H4 (cell line): ENCODE results near the gene ATXN1. TPM values are rescaled to one million over a fixed set of nuclear protein-coding genes. Genes with fewer than 3 reads are reported as not detected.
"Not testable (repeated sequence)": the region's sequence is repeated elsewhere in the genome, so short reads cannot be mapped to it uniquely, and the experiment has no call there.

Experiments
- DNase-seq: peaks from one replicate; pipeline ENCODE4 v3.0.0-alpha.2; 2015; ENCODE audit warnings: low spot score
- total RNA-seq: library from RNA; depleted of rRNA; stranded (reverse); fragments of >200 nt; shearing (Covaris generic); gene quantifications from 2 replicates; pipeline ENCODE4 v1.2.3, GENCODE V29; 2014

The ATXN1 gene
- total RNA-seq, 1 experiment from 2014 or later, result 18.9 TPM

DNA sequence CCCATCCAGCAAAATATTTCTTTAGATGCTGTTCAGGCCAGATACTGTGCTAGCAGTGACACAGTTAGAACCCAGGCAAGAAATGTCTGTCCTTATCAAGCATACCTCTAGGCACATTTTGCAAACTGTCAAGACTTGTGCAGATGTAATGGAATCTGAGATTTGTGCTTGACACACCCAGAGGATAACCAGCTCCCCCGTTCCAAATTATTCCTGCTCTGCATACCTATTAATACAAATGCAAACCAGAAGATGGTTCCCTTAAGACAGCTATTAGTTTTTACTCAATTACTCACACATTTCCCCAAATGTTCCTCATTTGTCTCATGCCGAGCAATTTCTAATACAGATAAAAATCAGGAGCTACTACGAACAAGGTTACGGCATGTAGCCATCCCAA lies 40.4 kb downstream of the ATXN1 start:
- DNase-seq, result no peak

DNA sequence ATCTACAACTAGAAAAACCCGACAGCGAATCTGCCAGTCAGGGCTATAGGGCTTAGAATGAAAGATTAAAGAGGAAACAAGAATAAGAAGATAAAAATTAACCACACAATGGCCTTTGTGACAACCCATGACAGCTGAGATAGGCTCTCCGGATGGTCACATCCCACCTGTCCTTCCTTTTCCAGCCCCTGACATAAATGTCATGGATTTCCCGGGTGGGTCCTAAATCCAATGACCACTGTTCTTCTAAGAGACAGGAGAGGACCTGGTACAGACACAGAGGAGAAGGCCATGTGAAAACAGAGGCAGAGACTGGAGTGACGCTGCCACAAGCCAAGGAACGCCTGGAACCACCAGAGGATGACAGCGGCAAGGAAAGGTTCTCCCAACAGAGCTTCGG lies 41.8 kb downstream of the ATXN1 start:
- DNase-seq, result no peak

DNA sequence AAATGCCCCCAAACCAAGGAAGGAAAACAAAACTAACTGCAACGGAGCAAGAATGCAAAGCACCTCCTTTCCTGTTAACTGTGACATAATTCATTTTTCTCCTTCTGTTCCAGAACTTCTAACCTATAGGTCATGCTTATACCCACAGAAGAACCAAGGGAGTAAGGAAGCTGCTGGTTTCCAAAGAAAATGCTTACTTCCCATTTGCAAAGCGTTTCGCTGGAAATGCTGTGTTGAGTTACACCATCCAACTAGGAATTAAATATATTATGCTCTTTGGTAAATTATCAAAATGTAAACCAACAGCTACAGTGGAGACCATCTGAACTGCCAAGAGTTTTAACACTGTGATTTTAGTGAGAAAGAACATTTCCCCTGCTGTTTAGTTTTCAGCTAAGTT lies 42.9 kb downstream of the ATXN1 start:
- no peak for DNase-seq

DNA sequence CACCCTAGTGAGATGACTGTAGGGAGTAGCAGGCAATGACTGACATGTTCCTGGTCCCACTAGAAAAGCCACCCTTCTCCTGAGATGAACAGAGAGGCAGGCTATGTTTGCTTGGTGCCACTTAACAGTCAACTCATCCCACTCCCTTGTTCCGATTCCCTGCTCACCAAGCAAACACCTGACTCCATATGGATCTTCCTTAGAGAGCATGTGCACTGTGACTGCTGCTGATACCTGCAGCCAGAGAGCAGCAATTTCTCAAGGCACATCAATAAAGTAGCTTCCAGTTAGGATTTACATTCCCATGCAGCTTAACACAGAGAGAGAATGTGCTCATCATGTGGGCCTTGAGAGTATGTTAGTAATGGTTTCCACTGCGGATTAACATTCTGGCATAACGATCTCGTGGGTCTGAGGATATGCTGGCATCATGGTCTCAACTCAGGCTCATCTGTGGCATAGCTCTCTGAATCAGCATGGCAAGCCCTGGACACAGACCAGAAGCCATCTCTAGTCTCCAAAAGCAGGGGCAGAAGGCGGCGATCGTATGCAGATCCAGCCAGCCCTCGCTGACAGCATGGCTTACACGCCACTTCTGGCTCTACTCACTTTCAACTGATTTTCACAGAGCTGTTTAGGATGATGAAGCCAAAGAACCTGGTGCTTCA lies 43.9 kb downstream of the ATXN1 start:
- DNase-seq, result no peak

DNA sequence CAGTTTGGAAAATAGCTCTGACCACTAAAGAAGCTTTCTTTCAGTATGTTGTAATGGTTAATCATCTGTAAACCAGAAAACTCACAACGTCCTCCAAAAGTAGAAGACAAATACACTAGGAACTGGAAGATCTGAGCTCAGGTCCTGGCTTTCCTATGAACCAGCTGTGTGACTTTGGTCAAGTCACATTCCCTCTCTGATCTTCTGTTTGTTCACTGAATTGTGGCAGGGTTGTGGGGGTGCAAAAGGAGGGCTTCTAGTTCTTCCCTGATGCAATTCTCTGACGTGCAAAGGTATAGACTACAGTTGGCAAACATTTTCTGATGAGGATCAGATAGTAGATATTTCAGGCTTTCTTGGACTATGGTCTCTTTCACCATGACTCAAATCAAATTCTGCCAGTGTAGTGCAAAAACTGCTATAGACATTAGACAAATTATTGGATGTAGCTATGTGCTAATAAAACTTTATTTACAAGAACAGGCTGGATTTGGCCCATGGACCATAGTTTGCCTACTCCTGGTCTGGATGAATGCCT lies 44.9 kb downstream of the ATXN1 start:
- DNase-seq, result no peak

DNA sequence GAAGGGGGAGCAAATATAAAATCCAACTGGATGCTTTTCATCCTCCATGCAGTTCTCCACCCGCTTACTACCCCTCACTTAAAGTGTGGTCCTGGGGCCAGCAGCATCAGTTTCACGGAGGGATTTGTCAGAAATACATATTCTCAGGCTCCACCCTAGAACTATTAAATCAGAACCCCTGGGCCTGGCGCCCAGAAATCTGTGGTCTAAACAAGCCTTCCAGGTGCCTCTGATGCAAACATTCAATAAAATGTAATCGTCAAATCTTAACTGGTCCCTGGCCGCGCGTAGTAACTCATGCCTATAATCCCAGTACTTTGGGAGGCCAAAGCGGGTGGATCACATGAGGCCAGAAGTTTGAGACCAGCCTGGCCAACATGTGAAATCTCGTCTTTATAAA lies 47.7 kb downstream of the ATXN1 start:
- peak; percentile 59 for DNase-seq

DNA sequence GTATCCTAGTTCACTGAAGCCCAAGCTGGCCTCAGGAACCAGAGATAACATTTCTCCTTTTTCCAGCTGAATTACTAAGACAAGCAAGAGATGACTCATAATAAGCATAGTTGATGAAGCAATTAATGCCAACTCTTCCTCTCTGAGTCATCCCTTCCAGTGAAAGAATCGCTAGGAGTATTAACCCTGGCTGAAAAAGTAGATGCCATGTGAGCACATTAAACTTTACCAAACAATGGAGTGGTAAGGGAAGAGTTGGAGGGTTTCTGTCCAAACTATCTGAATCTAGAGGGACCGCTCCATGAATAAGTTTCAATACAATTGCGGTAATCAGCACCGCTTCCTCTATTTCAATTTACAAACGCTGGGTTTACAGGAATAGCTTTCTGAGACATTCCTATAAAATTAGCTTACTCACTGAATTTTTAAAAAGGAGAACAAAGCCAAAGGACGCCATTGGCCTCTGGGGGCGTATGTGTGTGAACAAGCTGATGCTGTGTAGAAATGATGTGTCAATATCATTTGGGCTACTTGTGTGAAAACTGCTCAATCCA lies 48.3 kb downstream of the ATXN1 start:
- peak; percentile 96 for DNase-seq

DNA sequence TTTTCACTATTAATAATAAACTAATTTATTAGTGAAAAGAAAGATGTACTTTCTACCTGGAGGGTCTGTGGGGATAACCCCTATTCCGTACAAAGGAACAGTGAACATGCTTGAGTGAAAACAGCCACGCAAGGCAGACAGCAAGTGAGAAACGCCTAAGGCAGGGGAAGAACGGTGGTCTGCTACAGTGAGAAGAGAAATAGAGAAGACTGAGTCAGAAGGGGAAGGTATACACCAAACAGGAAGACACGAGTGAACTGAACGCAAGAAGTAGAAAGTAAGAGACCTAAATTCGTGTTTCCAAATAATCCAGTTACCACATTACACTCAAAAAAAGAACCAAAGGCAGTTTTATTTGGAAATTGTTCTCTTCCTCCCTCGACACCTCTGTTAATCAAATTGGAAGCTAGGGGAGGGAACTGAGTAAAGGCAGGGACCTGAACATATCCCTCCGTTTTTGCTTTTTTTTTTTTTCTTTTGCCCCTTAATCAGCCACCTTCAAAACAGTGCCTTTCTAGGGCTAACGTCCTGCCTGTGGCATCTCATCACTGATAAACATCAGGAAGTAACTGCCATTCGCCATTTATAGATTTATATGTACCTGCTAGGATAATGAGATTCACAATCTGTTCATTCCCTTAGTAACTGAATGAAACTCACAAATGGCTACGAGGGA lies 48.9 kb downstream of the ATXN1 start:
- DNase-seq, result no peak

DNA sequence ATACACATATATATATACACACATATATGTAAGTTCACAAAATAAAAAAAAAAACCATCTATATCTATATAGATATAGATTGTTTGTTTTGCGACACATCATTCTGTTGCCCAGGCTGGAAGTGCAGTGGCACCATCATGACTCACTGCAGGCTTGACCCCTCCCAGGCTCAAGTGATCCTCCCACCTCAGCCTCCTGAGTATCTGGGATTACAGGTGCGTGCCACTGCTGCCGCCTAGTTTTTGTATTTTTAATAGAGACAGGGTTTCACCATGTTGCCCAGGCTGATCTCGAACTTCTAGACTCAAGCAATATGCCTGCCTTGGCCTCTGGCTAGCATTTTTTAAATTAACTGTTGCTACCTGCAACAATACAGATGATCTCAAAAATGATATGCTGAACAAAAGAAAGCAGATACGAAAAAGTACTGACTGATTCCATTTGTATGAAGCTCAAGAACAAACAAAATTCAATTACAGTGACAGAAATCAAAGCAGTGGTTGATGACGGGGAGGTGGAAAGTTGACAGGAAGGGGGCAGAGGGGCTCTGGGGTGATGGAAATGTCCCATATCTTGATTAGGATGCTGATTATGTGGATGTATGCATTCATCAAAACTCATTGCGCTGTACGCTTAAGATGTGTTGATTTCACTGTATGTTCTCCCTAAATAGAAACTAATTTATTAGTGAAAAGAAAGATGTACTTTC lies 49.6 kb downstream of the ATXN1 start:
- peak; percentile 71 for DNase-seq

DNA sequence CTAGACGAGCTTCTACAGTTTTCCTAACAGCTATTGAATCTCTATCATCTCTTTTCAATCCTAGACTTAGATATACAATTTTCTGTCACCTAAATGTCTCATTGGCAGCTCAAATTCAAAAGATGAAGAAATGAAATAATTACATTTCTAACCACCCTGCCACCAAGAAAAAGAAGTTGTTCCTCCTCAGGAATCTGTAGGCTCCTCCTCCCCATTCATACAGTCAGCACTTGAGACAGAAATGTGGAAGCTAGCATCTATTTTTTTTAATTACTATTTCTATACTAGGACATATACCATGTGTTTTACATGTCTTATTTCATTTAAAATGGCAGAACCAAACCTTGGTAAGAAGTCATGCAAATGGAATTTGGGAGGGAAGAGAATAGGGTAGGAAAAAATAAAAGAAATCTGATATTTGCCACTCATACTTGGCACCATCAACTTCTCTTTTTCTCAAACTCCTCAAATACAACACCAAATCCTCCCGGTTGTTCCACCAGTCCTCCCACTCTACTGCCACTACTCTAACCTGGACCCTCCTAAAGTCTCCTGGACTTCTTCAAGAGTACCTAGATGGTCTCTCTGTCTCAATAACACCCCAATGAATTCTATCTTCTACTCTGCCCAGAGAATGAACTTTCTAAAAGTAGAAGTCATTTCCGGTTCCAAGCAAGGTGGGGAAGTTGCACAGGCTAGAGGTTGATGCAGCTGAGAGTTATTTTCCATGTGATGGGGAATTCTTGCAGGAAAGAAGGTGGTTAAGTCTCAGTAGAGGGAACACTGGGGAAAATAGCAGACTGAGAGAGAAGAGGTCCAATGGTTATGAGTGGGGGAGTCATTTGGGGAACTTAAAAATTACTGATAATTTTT lies 54.1 kb downstream of the ATXN1 start:
- no peak for DNase-seq

DNA sequence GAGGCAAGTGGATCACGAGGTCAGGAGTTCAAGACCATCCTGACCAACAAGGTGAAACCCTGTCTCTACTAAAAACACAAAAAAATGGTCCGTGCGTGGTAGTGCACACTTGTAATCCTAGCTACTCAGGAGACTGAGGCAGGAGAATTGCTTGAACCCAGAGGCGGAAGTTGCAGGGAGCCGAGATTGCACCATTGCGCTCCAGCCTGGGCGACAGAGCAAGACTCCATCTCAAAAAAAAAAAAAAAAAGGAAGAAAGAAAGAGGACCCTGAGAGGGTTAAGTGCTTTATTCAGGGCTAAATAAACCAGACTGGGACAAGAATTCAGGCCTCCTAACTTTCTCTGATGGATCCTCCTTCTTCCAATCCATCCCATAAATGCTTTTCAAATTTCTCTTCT lies 54.8 kb downstream of the ATXN1 start:
- DNase-seq, result not testable (repeated sequence)

DNA sequence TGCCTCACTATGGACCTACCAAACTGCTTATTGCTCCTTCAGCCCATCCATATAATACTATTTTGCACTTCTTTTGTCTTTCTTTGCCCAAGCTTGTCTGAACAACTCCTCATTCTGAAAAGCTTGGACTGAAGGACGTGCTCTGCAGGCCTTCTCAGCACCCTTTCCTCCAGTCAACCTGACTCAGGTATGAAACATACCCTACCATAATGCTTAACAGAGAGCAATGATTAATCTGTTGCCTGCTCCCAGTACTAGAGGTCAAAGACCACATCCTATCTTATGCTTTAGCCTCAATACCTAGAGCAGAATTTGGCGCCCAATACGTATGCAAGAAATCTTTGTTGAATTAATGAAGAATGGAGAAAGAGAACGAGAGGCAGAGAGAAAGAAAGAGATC lies 55.2 kb downstream of the ATXN1 start:
- no peak for DNase-seq

DNA sequence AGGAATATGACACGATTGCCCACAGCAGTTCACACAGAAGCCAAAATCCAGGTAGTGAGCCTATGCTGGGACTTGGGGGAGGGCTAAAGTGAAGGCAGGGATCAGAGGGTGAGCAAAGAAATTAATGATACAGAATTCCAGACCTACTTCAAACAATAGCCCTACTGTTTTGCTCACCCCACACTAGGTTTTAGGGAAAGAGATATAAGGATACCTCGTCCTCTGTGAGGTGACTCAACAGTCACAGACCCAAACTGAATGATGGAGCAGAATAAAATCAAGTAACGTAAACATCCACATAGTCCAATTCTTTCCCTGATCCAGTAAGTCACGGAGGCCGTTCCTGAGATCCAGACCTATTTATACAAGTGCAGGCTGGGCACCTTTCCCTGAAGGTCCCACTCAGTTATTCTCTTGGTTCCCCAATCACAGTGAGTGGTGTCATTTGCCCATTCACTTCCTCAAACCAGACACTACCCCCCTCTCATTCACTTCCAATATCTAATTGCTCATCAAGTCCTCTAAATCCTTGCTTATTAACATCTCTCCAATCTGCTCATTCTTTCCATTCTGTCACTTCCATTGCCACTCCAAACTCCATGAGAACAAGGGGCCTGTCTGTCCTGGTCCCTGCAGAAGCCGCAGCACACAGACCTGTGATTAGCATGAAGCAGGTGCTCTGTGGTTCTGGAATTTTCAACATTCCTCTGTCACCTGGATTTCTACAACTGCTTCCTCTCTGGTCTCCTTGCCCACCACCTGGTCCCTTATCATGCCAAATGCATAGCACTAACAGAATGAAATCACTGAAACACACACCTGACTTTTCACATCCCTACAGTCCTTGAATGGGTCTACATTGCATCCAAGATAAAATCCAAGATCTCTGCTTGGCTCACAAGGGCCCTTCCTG lies 55.9 kb downstream of the ATXN1 start:
- DNase-seq, result no peak

DNA sequence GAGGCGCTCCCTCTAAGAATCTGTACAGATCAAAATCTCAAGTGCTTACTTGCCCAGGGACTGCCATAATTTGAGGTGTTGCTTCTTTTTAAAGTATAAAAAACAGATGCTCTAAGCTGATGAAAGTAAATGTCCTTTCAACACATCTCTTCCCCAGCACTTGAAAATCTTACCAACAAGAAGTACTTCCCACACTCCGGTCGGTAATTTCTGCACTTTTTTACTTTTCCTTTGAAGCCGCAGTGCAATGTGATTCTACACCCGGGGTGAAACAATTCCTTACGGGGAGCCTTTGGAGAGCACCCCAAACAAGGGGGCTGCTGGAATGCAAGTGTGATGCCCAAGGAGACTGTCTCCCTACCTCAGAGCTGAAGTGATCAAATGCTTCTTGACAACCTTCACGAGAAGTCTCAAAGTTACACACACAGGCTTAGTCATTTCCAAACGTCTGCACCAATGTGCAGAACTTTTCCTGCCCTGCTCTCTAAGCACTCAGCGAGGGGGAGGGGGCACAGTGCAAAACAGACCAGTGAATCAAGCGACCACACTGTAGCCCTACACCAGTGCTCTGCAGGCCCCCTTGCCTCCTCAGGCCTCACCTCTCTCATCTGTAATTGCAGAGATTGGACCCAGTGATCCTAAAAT lies 56.7 kb downstream of the ATXN1 start:
- no peak for DNase-seq

DNA sequence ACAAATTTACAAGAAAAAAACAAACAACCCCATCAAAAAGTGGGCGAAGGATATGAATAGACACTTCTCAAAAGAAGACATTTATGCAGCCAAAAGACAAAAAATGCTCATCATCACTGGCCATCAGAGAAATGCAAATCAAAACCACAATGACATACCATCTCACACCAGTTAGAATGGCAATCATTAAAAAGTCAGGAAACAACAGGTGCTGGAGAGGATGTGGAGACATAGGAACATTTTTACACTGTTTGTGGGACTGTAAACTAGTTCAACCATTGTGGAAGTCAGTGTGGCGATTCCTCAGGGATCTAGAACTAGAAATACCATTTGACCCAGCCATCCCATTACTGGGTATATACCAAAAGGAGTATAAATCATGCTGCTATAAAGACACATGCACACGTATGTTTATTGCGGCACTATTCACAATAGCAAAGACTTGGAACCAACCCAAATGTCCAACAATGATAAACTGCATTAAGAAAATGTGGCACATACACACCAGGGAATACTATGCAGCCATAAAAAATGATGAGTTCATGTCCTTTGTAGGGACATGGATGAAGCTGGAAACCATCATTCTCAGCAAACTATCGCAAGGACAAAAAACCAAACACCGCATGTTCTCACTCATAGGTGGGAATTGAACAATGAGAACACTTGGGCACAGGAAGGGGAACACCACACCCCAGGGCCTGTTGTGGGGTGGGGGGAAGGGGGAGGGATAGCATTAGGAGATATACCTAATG lies 58.5 kb downstream of the ATXN1 start:
- DNase-seq, result not testable (repeated sequence)

DNA sequence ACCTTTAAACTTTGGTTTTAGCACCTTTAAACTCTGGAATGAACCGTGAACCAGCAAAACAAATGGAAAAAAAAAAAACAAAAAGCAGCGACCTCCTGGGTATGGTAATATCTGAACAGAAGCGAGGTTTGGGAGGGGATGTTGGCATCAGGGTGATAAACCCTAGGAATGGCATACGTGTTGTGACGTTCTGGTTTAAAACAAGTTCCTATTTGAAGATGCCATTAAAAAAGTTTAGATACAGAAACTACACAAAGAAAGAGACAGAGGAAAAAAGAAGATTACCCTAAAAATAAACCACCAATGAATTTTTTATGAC lies 60.4 kb downstream of the ATXN1 start:
- no peak for DNase-seq

DNA sequence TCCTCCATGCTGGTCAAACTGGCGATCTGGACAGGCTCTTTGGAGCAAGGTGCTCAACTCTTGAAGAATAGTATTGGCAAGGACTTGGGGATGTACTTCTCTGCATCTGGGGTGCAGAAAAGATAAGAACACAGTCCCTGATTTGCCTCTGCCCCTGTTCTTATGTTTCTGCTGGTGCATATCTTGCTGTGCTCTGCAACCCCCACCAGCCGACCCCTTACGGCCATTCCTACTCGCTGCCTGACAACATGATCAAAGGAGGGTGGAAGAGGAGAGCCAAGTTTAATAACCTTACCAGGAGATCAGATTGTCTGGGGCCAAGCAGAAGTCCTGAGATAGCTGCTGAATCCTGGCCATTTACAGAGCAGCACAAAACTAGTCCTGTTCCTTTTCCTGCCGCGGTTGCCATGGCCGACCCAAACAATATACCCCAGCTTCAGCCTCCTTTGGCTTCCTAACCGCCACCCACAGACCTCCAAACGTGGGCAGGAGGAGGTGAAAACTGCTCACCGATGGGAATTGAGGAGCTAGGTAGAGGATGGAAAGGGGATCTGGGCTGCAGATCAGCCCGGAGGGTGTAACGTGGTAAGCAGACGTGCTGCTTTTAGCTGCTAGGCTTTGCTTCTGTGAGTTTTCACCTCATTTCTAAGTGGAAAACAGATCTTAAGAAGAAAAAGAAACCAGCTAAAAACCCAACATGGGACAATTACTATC lies 60.9 kb downstream of the ATXN1 start:
- no peak for DNase-seq

DNA sequence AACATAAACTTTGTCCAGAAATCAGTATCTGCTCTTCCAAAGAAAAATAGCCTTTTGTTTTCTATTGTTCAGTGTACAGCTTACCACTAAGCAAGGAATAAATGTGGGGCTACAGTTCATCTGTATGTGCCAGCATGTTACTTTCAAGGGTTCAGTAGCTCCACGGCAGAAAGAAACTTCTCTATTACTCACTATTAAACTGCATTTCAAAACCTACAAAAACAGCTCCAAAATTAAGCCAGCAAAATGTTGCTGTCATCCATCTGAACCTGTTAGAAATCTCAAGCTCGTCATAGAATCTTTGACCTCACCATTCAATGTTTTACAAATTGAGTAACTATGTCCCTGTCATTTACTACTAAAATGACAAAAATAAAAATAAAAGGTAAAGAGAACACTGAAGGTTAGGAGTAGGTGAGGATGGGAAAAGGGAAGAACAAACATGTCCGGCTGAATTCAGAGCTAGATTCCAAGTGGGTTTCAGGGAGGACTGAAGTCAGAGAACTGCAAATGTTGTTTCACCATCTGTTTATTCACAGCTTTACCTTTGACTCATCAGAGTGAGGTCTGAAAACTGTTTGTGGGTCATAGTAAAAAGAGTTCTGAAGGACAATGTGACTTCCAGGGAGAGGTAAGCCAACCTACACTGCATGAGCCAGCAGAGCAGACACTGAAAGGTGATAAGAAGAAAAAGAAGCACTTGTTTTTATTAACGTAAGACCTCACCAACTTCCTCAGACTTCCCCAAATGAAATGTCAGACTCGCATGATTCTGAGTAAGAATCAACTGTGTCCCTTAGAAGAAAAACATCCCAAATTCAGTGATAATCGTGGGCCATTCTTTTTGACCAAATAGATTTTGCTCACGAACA lies 62.0 kb downstream of the ATXN1 start:
- peak; percentile 36 for DNase-seq
